ENCODE data around the gene TEC. TPM values are rescaled to one million over a fixed set of nuclear protein-coding genes. Genes with fewer than 3 reads are reported as not detected.

TEC gene
- total RNA-seq, 2 donors from 2014 or later, result 2.3 to 2.4 TPM

- Mint-ChIP-seq H3K4me1 (peaks cover 16% of the 10 kb centered on the region), H3K27ac (peak overlapping the region; percentile 81), H3K27me3 (no peaks in the 10 kb centered on the region), H3K4me3 (no peak overlapping the region), H3K36me3 (ENCODE audit: low read depth) (peaks cover 7% of the 10 kb centered on the region)
- DNase-seq, result no peak
- H3K9me3 ChIP-seq (ENCODE audit: control insufficient read depth, low read length, poor library complexity, severe bottlenecking), result no peaks in the 10 kb centered on the region
- ATAC-seq, result no peak
These were observed 164.4 kb downstream of the TEC start for GRCh38 chr4:48105230-48105629.

DNA sequence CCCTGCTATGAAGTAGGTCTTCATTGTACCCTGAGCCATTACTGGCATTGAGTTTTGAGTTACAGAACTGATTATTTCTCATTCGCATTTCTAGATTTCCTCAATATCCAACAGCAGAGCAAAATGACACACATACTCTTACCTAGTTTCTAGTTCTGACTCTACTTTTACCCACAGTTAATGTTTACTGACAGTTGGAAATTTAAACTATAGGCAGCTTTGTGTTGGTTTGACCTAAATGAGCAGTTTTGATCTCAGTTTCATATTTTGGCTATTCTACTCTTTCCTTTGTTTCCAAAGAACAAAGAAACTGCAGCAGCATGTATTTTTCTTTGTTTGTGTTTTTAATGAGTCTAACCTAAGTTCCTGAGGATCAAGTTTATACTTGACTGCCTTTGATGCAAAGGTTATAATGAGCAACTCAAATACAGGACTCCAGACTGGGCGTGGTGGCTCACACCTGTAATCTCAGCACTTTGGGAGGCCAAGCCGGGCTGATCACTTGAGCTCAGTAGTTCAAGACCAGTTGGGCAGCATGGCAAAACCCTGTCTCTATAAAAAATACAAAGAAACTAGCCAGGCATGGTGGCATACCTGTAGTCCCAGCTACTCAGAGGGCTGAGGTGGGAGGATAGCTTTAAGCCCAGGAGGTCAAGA lies 166.0 kb downstream of the TEC start:
- Mint-ChIP-seq H3K4me3 (no peak overlapping the region), H3K36me3 (ENCODE audit: low read depth) (peaks cover 7% of the 10 kb centered on the region), H3K27ac (peak overlapping the region; percentile 75), H3K27me3 (no peaks in the 10 kb centered on the region), H3K4me1 (peaks cover 12% of the 10 kb centered on the region)
- no peaks in the 10 kb centered on the region for H3K9me3 ChIP-seq (ENCODE audit: control insufficient read depth, low read length, poor library complexity, severe bottlenecking)
- ATAC-seq (no peak), DNase-seq (no peak)

- Mint-ChIP-seq H3K4me3 (no peak overlapping the region), H3K4me1 (peaks cover 12% of the 10 kb centered on the region), H3K27ac (no peak overlapping the region), H3K36me3 (ENCODE audit: low read depth) (peaks cover 7% of the 10 kb centered on the region), H3K27me3 (no peaks in the 10 kb centered on the region)
- DNase-seq (no peak), ATAC-seq (no peak)
- H3K9me3 ChIP-seq (ENCODE audit: control insufficient read depth, low read length, poor library complexity, severe bottlenecking), result no peaks in the 10 kb centered on the region
These were observed 167.3 kb downstream of the TEC start for GRCh38 chr4:48102303-48102702.

- no peaks in the 10 kb centered on the region for H3K9me3 ChIP-seq (ENCODE audit: control insufficient read depth, low read length, poor library complexity, severe bottlenecking)
- Mint-ChIP-seq H3K27me3 (no peaks in the 10 kb centered on the region), H3K36me3 (ENCODE audit: low read depth) (peaks cover under 1% of the 10 kb centered on the region), H3K27ac (no peak overlapping the region), H3K4me1 (peaks cover 11% of the 10 kb centered on the region), H3K4me3 (no peak overlapping the region)
- no peak for DNase-seq
- no peak for ATAC-seq
These were observed 169.4 kb downstream of the TEC start for GRCh38 chr4:48100256-48100655.

GRCh38 chr4:48095441-48095840 lies 174.2 kb downstream of the TEC start:
- H3K4me3 Mint-ChIP-seq, result no peak overlapping the region
- no peaks in the 10 kb centered on the region for H3K27me3 Mint-ChIP-seq
- peaks cover 2% of the 10 kb centered on the region for H3K4me1 Mint-ChIP-seq
- H3K36me3 Mint-ChIP-seq (ENCODE audit: low read depth), result peaks cover 8% of the 10 kb centered on the region
- H3K9me3 ChIP-seq (ENCODE audit: control insufficient read depth, low read length, poor library complexity, severe bottlenecking), result no peaks in the 10 kb centered on the region
- no peak for DNase-seq
- H3K27ac Mint-ChIP-seq, result peak overlapping the region; percentile 81
- ATAC-seq, result no peak

- no peak for DNase-seq
- Mint-ChIP-seq H3K27me3 (no peaks in the 10 kb centered on the region), H3K27ac (no peak overlapping the region), H3K4me3 (no peak overlapping the region), H3K36me3 (ENCODE audit: low read depth) (peaks cover 8% of the 10 kb centered on the region), H3K4me1 (peaks cover 2% of the 10 kb centered on the region)
- ATAC-seq, result no peak
- no peaks in the 10 kb centered on the region for H3K9me3 ChIP-seq (ENCODE audit: control insufficient read depth, low read length, poor library complexity, severe bottlenecking)
These were observed 175.6 kb downstream of the TEC start for GRCh38 chr4:48093991-48094416.

DNA sequence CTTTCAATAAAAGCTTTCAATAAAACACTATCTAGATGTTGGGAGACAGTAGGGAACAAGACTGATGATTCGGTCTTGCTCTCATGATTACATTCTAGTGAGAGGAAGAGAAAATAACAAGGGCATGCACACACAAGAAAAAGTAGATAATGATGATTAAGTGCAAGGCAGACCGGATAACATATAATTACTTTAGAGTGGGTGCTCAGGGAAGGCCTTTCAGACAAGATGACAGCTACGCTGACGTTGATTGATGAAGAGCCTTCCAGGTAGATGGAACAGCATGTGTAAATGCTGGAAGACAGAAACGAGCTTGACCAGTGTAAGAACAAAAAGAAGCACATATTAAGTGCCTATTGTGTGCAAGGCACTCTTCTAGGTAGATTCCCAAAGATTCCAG lies 179.0 kb downstream of the TEC start:
- Mint-ChIP-seq H3K36me3 (ENCODE audit: low read depth) (peaks cover 8% of the 10 kb centered on the region), H3K4me1 (peaks cover 4% of the 10 kb centered on the region), H3K4me3 (no peak overlapping the region), H3K27ac (no peak overlapping the region), H3K27me3 (no peaks in the 10 kb centered on the region)
- DNase-seq, result no peak
- H3K9me3 ChIP-seq (ENCODE audit: control insufficient read depth, low read length, poor library complexity, severe bottlenecking), result no peaks in the 10 kb centered on the region
- no peak for ATAC-seq

GRCh38 chr4:48085821-48086589 lies 183.6 kb downstream of the TEC start:
- ATAC-seq, result no peak
- no peaks in the 10 kb centered on the region for H3K27me3 Mint-ChIP-seq
- H3K27ac Mint-ChIP-seq, result peak overlapping the region; percentile 11
- H3K9me3 ChIP-seq (ENCODE audit: control insufficient read depth, low read length, poor library complexity, severe bottlenecking), result no peaks in the 10 kb centered on the region
- peaks cover 5% of the 10 kb centered on the region for H3K36me3 Mint-ChIP-seq (ENCODE audit: low read depth)
- H3K4me3 Mint-ChIP-seq, result no peak overlapping the region
- H3K4me1 Mint-ChIP-seq, result peaks cover 14% of the 10 kb centered on the region
- DNase-seq, result no peak

Other genes with a start within 250 kb of the TEC start
- 10 to 100 TPM; 52.4 to 53.2 TPM for gene TXK, start 135.6 kb downstream of the TEC start, total RNA-seq
- gene SLAIN2, start 71.7 kb upstream of the TEC start, total RNA-seq, result 10 to 100 TPM; 76.7 to 92.3 TPM
- not detected for gene SLC10A4, start 213.5 kb upstream of the TEC start, total RNA-seq
- not detected for gene ZAR1, start 220.4 kb upstream of the TEC start, total RNA-seq